Neural cell (in vitro differentiated cells): ENCODE measurements around the gene NCOA3. TPM values are rescaled to one million over a fixed set of nuclear protein-coding genes. Genes with fewer than 3 reads are reported as not detected.
A peak's percentile ranks its signal among the peaks of the same experiment; 100 is the strongest.

Source experiments
- H2AFZ ChIP-seq: fragments of 200-600, 300-800 bp; sonication (generic), shearing (Covaris generic); 2 replicates; pipeline ENCODE4 v1.6.0; 2014; ENCODE audit warnings: low read depth, mild to moderate bottlenecking, antibody characterized with exemption, low read length, moderate library complexity
- H3F3A ChIP-seq: fragments of 200-600 bp; shearing (Covaris generic); 2 replicates; pipeline ENCODE4 v1.6.1; 2016; ENCODE audit warnings: mild to moderate bottlenecking, moderate library complexity, mixed read lengths, antibody characterized with exemption, low read length; ENCODE audit not compliant: insufficient read depth, poor library complexity, severe bottlenecking
- H3K27ac ChIP-seq: fragments of 200-600, 300-800 bp; sonication (generic), shearing (Covaris generic); 2 replicates; pipeline ENCODE4 v1.5.1; 2014; ENCODE audit warnings: mild to moderate bottlenecking, low read length, moderate library complexity
- H3K27me3 ChIP-seq: fragments of 300-800, 200-600 bp; sonication (generic), shearing (Covaris generic); 2 replicates; pipeline ENCODE4 v1.6.0; 2014; ENCODE audit warnings: mild to moderate bottlenecking, low read depth, low read length, moderate library complexity; ENCODE audit not compliant: insufficient read depth
- H3K36me3 ChIP-seq: fragments of 300-800, 200-600 bp; sonication (generic), shearing (Covaris generic); 2 replicates; pipeline ENCODE4 v1.5.1; 2014; ENCODE audit warnings: mild to moderate bottlenecking, antibody characterized with exemption, low read length, moderate library complexity; ENCODE audit not compliant: insufficient read depth
- H3K4me2 ChIP-seq: fragments of 300-800, 200-600 bp; sonication (generic), shearing (Covaris generic); 2 replicates; pipeline ENCODE4 v1.6.0; 2014; ENCODE audit warnings: mild to moderate bottlenecking, low read length
- H3K4me3 ChIP-seq: fragments of 300-800, 200-600 bp; sonication (generic), shearing (Covaris generic); 2 replicates; pipeline ENCODE4 v1.5.1; 2014; ENCODE audit warnings: mild to moderate bottlenecking, low read length, moderate library complexity
- H3K79me2 ChIP-seq: fragments of 200-600 bp; shearing (Covaris generic); replicated peaks from 2 replicates; pipeline ENCODE4 v1.6.0; 2014; ENCODE audit warnings: mild to moderate bottlenecking, low read length, moderate library complexity; ENCODE audit not compliant: insufficient read depth
- H3K9ac ChIP-seq: fragments of 300-800, 200-600 bp; sonication (generic), shearing (Covaris generic); 2 replicates; pipeline ENCODE4 v1.6.1; 2016; ENCODE audit warnings: mild to moderate bottlenecking, low read length, mixed read lengths
- H3K9me2 ChIP-seq: fragments of 200-600 bp; shearing (Covaris generic); 2 replicates; pipeline ENCODE4 v1.6.1; 2016; ENCODE audit warnings: mild to moderate bottlenecking, low read length, mixed read lengths; ENCODE audit not compliant: insufficient read depth
- H3K9me3 ChIP-seq: fragments of 200-600, 300-800 bp; sonication (generic), shearing (Covaris generic); 2 replicates; pipeline ENCODE4 v1.6.1; 2016; ENCODE audit warnings: mild to moderate bottlenecking, mixed run types, low read length, moderate library complexity, mixed read lengths
- H4K20me1 ChIP-seq: fragments of 200-600 bp; shearing (Covaris generic); 2 replicates; pipeline ENCODE4 v1.6.1; 2016; ENCODE audit warnings: mild to moderate bottlenecking, mixed run types; ENCODE audit not compliant: insufficient read depth
- EP300 ChIP-seq: fragments of 450-650 bp; conservative IDR thresholded peaks from 2 replicates; pipeline ENCODE4 v1.6.1; 2014; ENCODE audit warnings: antibody characterized with exemption, mild to moderate bottlenecking, moderate library complexity; ENCODE audit not compliant: poor library complexity, severe bottlenecking
- EZH2 ChIP-seq: fragments of 200-600, 300-800 bp; shearing (Covaris generic), sonication (generic); IDR thresholded peaks from 2 replicates; pipeline ENCODE4 v1.6.1; 2014; ENCODE audit warnings: antibody characterized with exemption, low read length, borderline replicate concordance, mild to moderate bottlenecking; ENCODE audit not compliant: insufficient read depth, poor library complexity, severe bottlenecking
- MXI1 ChIP-seq: fragments of 450-650 bp; conservative IDR thresholded peaks from 2 replicates; pipeline ENCODE4 v1.6.1; 2014; ENCODE audit warnings: antibody characterized with exemption, mild to moderate bottlenecking; ENCODE audit not compliant: poor library complexity, severe bottlenecking
- POLR2AphosphoS5 ChIP-seq: IDR thresholded peaks from 2 replicates; pipeline ENCODE4 v1.6.1; 2012
- RAD21 ChIP-seq: fragments of 450-650 bp; conservative IDR thresholded peaks from 2 replicates; pipeline ENCODE4 v1.6.1; 2014; ENCODE audit warnings: antibody characterized with exemption, mild to moderate bottlenecking, moderate library complexity
- SMC3 ChIP-seq: fragments of 450-650 bp; conservative IDR thresholded peaks from 2 replicates; pipeline ENCODE4 v1.6.1; 2014; ENCODE audit warnings: antibody characterized with exemption, mild to moderate bottlenecking, moderate library complexity; ENCODE audit not compliant: poor library complexity
- TAF1 ChIP-seq: IDR thresholded peaks from 2 replicates; pipeline ENCODE4 v1.6.1; 2012; ENCODE audit warnings: low read depth
- polyA plus RNA-seq: library from polyadenylated mRNA; depleted of rRNA; stranded (reverse); fragments of >200 nt; gene quantifications from 2 replicates; pipeline ENCODE4 v1.2.3, GENCODE V29; 2014
- TF ChIP-seq, protein P1 (sequence below): IDR thresholded peaks from 2 replicates; pipeline ENCODE4 v1.6.1; 2012; ENCODE audit warnings: borderline replicate concordance
- TF ChIP-seq, protein P2 (sequence below): fragments of 450-650 bp; IDR thresholded peaks from 2 replicates; pipeline ENCODE4 v1.5.1; 2014; ENCODE audit warnings: antibody characterized with exemption, mild to moderate bottlenecking, moderate library complexity; ENCODE audit not compliant: poor library complexity, severe bottlenecking

The NCOA3 gene
- polyA plus RNA-seq, 1 donor from 2014 or later, result 14.2 TPM

DNA sequence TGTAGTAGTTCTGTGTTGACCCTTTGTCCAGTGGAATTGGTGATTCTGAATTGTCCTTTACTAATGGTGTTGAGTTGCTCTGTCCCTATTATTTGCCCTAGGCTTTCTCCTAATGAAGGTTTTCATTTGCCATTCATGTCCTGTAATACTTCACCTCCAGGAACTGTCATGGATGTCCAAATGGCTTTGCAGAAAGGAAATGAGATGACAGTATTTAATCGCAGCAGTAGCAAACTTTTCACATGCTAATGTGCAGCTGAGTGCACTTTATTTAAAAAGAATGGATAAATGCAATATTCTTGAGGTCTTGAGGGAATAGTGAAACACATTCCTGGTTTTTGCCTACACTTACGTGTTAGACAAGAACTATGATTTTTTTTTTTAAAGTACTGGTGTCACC is 152.2 kb downstream of the NCOA3 start:
- Histone ChIP-seq H3K27ac (no peak overlapping the region), H3F3A (no peaks in the 10 kb centered on the region), H3K27me3 (no peaks in the 10 kb centered on the region), H4K20me1 (no peaks in the 10 kb centered on the region), H3K36me3 (no peaks in the 10 kb centered on the region), H3K4me3 (no peak overlapping the region), H3K9ac (no peak overlapping the region), H2AFZ (no peak overlapping the region), H3K79me2 (no peaks in the 10 kb centered on the region), H3K4me2 (no peak overlapping the region), H3K9me3 (no peaks in the 10 kb centered on the region), H3K9me2 (no peaks in the 10 kb centered on the region)
- TF ChIP-seq MXI1, result no peak
- TF ChIP-seq, protein P1, sequence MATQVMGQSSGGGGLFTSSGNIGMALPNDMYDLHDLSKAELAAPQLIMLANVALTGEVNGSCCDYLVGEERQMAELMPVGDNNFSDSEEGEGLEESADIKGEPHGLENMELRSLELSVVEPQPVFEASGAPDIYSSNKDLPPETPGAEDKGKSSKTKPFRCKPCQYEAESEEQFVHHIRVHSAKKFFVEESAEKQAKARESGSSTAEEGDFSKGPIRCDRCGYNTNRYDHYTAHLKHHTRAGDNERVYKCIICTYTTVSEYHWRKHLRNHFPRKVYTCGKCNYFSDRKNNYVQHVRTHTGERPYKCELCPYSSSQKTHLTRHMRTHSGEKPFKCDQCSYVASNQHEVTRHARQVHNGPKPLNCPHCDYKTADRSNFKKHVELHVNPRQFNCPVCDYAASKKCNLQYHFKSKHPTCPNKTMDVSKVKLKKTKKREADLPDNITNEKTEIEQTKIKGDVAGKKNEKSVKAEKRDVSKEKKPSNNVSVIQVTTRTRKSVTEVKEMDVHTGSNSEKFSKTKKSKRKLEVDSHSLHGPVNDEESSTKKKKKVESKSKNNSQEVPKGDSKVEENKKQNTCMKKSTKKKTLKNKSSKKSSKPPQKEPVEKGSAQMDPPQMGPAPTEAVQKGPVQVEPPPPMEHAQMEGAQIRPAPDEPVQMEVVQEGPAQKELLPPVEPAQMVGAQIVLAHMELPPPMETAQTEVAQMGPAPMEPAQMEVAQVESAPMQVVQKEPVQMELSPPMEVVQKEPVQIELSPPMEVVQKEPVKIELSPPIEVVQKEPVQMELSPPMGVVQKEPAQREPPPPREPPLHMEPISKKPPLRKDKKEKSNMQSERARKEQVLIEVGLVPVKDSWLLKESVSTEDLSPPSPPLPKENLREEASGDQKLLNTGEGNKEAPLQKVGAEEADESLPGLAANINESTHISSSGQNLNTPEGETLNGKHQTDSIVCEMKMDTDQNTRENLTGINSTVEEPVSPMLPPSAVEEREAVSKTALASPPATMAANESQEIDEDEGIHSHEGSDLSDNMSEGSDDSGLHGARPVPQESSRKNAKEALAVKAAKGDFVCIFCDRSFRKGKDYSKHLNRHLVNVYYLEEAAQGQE, result no peak
- TF ChIP-seq EP300, result no peak
- no peak for TF ChIP-seq POLR2AphosphoS5
- TF ChIP-seq, protein P2, sequence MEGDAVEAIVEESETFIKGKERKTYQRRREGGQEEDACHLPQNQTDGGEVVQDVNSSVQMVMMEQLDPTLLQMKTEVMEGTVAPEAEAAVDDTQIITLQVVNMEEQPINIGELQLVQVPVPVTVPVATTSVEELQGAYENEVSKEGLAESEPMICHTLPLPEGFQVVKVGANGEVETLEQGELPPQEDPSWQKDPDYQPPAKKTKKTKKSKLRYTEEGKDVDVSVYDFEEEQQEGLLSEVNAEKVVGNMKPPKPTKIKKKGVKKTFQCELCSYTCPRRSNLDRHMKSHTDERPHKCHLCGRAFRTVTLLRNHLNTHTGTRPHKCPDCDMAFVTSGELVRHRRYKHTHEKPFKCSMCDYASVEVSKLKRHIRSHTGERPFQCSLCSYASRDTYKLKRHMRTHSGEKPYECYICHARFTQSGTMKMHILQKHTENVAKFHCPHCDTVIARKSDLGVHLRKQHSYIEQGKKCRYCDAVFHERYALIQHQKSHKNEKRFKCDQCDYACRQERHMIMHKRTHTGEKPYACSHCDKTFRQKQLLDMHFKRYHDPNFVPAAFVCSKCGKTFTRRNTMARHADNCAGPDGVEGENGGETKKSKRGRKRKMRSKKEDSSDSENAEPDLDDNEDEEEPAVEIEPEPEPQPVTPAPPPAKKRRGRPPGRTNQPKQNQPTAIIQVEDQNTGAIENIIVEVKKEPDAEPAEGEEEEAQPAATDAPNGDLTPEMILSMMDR, result no peak
- TF ChIP-seq RAD21, result no peak
- TF ChIP-seq SMC3, result no peak
- TF ChIP-seq TAF1, result no peak
- TF ChIP-seq EZH2, result no peak

DNA sequence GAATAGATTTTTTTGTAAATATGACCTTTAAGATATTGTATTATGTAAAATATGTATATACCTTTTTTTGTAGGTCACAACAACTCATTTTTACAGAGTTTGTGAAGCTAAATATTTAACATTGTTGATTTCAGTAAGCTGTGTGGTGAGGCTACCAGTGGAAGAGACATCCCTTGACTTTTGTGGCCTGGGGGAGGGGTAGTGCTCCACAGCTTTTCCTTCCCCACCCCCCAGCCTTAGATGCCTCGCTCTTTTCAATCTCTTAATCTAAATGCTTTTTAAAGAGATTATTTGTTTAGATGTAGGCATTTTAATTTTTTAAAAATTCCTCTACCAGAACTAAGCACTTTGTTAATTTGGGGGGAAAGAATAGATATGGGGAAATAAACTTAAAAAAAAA is 152.7 kb downstream of the NCOA3 start:
- H3K36me3 ChIP-seq, result no peaks in the 10 kb centered on the region
- peak overlapping the region; percentile 7 for H3K27ac ChIP-seq
- no peaks in the 10 kb centered on the region for H3K27me3 ChIP-seq
- H3K4me3 ChIP-seq, result no peak overlapping the region
- H3K9me2 ChIP-seq, result no peaks in the 10 kb centered on the region
- H3F3A ChIP-seq, result no peaks in the 10 kb centered on the region
- no peak overlapping the region for H3K9ac ChIP-seq
- H2AFZ ChIP-seq, result no peak overlapping the region
- no peak overlapping the region for H3K4me2 ChIP-seq
- H3K79me2 ChIP-seq, result no peaks in the 10 kb centered on the region
- no peaks in the 10 kb centered on the region for H3K9me3 ChIP-seq
- TF ChIP-seq, protein P1, result no peak
- TF ChIP-seq MXI1 (no peak), POLR2AphosphoS5 (no peak), EZH2 (no peak), TAF1 (no peak), EP300 (no peak), RAD21 (no peak)
- no peaks in the 10 kb centered on the region for H4K20me1 ChIP-seq
